Measurements from ENCODE around the gene GALK1. TPM values are rescaled to one million over a fixed set of nuclear protein-coding genes. Genes with fewer than 3 reads are reported as not detected.
A peak's percentile ranks its signal among the peaks of the same experiment; 100 is the strongest.

The GALK1 gene
- total and polyA plus RNA-seq, 2 of the 13 experiments (the other 11 are each of a cell fraction or from before 2014, with no cell fraction given), result 59.9 to 93.6 TPM

- TF ChIP-seq NAIF1 (CRISPR knock-in tag; IDR thresholded peaks at IDR 0.05; ENCODE audit: borderline replicate concordance) (peak; percentile 15; the same call in 1 of the 2 replicates), KDM2A (CRISPR knock-in tag; IDR thresholded peaks at IDR 0.05; ENCODE audit: borderline replicate concordance, low read depth) (no peak; the same call in 1 of the 2 replicates), ZNF580 (CRISPR knock-in tag; IDR thresholded peaks at IDR 0.05; ENCODE audit: borderline replicate concordance, low read depth) (no peak), MATR3 (CRISPR knock-in tag; IDR thresholded peaks at IDR 0.05) (no peak), MYC (CRISPR knock-in tag; IDR thresholded peaks at IDR 0.05; ENCODE audit: borderline replicate concordance) (no peak), MED8 (CRISPR knock-in tag; IDR thresholded peaks at IDR 0.05; ENCODE audit: insufficient replicate concordance) (no peak), ZNF260 (CRISPR knock-in tag; IDR thresholded peaks at IDR 0.05; ENCODE audit: borderline replicate concordance, low read depth) (no peak), GPN1 (CRISPR knock-in tag; IDR thresholded peaks at IDR 0.05; ENCODE audit: borderline replicate concordance) (no peak), ZNF407 (CRISPR knock-in tag; IDR thresholded peaks at IDR 0.05; ENCODE audit: not compliant biosample characterization) (peak; percentile 64), TRIM24 (CRISPR knock-in tag; IDR thresholded peaks at IDR 0.05) (no peak), ATF7 (IDR thresholded peaks at IDR 0.05) (no peak), ATF7 (CRISPR knock-in tag; IDR thresholded peaks at IDR 0.05) (no peak; the same call in 1 of the 2 replicates), ONECUT2 (CRISPR knock-in tag; IDR thresholded peaks at IDR 0.05) (no peak), SP2 (CRISPR knock-in tag; IDR thresholded peaks at IDR 0.05) (no peak), CREB1 (IDR thresholded peaks at IDR 0.05) (no peak), CREB1 (CRISPR knock-in tag; IDR thresholded peaks at IDR 0.05) (no peak), LBX2 (CRISPR knock-in tag; IDR thresholded peaks at IDR 0.05; ENCODE audit: borderline replicate concordance) (no peak), FOSL1 (CRISPR knock-in tag; IDR thresholded peaks at IDR 0.05; ENCODE audit: borderline replicate concordance) (no peak), IKZF1 (IDR thresholded peaks at IDR 0.05) (no peak), ZNF569 (CRISPR knock-in tag; IDR thresholded peaks at IDR 0.05; ENCODE audit: borderline replicate concordance) (no peak), ZMYM3 (CRISPR knock-in tag; IDR thresholded peaks at IDR 0.05) (0 out of 2 replicates have a peak, but pooled peaks have one; percentile 18), ZNF678 (CRISPR knock-in tag; IDR thresholded peaks at IDR 0.05) (no peak; the same call in 1 of the 2 replicates)
Measured at GRCh38 chr17:75764417-75764710, 628 bp downstream of the GALK1 start (continued).

Data from HepG2 (cell line).